ENCODE results near the gene ARRB1. TPM values are rescaled to one million over a fixed set of nuclear protein-coding genes. Genes with fewer than 3 reads are reported as not detected.

The ARRB1 gene
- total and polyA plus RNA-seq, 2 of the 13 experiments (the other 11 are each of a cell fraction or from before 2014, with no cell fraction given), result 22.5 to 35.7 TPM

DNA sequence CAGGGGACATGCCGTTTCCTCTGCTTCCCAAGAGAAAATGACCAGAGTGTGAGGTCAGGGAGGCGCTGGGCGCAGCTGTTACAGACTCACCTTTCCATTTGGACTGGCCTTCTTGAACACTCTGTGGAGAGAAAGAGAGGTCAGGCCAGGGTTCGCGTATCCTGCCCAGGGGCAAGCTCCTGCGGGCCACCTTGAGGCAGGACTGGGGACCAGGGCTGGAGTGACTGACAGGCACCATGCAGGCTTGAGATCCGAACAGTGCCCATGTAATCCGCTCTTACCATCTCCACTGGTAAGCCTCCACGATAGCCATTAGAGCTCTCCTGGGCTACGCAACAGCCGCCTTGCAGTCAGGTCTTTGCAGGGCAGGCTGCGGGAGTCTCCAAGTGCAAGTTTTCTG is 61.5 kb downstream of the ARRB1 start:
- TF ChIP-seq KLF6 (CRISPR knock-in tag; IDR thresholded peaks at IDR 0.05), result no peak
- TF ChIP-seq, protein P1, sequence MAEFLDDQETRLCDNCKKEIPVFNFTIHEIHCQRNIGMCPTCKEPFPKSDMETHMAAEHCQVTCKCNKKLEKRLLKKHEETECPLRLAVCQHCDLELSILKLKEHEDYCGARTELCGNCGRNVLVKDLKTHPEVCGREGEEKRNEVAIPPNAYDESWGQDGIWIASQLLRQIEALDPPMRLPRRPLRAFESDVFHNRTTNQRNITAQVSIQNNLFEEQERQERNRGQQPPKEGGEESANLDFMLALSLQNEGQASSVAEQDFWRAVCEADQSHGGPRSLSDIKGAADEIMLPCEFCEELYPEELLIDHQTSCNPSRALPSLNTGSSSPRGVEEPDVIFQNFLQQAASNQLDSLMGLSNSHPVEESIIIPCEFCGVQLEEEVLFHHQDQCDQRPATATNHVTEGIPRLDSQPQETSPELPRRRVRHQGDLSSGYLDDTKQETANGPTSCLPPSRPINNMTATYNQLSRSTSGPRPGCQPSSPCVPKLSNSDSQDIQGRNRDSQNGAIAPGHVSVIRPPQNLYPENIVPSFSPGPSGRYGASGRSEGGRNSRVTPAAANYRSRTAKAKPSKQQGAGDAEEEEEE (CRISPR knock-in tag; IDR thresholded peaks at IDR 0.05; ENCODE audit: borderline replicate concordance), result no peak
- TF ChIP-seq, protein P2, sequence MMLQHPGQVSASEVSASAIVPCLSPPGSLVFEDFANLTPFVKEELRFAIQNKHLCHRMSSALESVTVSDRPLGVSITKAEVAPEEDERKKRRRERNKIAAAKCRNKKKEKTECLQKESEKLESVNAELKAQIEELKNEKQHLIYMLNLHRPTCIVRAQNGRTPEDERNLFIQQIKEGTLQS (CRISPR knock-in tag; IDR thresholded peaks at IDR 0.05), result no peak
- Histone ChIP-seq H3K36me3 (replicated peaks in 1 of 2; ENCODE audit: control insufficient read depth in 1 of 2, insufficient read depth in 2 of 2, low read length in 2 of 2) (peaks cover 5 to 21% of the 10 kb centered on the region in 2 experiments), H3K4me2 (ENCODE audit: low read depth, low read length) (no peak overlapping the region), H4K20me1 (ENCODE audit: insufficient read depth, low read length) (peaks cover 20% of the 10 kb centered on the region), H2AFZ (ENCODE audit: low read length) (no peak overlapping the region), H3K79me2 (ENCODE audit: insufficient read depth, low read length) (peaks cover 2% of the 10 kb centered on the region), H3K9me3 (ENCODE audit: low read length) (no peaks in the 10 kb centered on the region), H3K27me3 (ENCODE audit: control insufficient read depth in 1 of 2, insufficient read depth in 2 of 2, low read length in 2 of 2) (no peaks in the 10 kb centered on the region), H3K4me1 (ENCODE audit: insufficient read depth, low read length) (peaks cover 11% of the 10 kb centered on the region), H3K27ac (ENCODE audit: extremely low read length, insufficient read depth, low read length) (no peak overlapping the region), H3K9ac (ENCODE audit: insufficient read depth, low read depth, low read length) (no peak overlapping the region), H3K4me3 (replicated peaks in 1 of 3; ENCODE audit: insufficient read depth in 1 of 3, low read depth in 2 of 3, low read length in 3 of 3) (no peak overlapping the region)
- DNase-seq (ENCODE audit: low spot score), result no peak
- POLR2A ChIA-PET, result no interaction called here
- FAIRE-seq, result no peak
- 97% methylated on average over 12 of the region's 12 CpGs for WGBS (ENCODE audit: low lambda C conversion rate)
- intact Hi-C loops (cut with micrococcal nuclease; ENCODE audit: unreplicated experiment) (no loop called here), in situ Hi-C loops (cut with HindIII; ENCODE audit: extremely low pct_ligation_motif_present, low pct_unique_long_range_greater_than_20kb) (no loop called here)
- CTCF ChIA-PET (ENCODE audit: low intra/inter-chr PET ratio, low total read pairs), result no interaction called here
- no TSS peak for BruUV-seq (replicated peaks)
- ATAC-seq, result no peak

DNA sequence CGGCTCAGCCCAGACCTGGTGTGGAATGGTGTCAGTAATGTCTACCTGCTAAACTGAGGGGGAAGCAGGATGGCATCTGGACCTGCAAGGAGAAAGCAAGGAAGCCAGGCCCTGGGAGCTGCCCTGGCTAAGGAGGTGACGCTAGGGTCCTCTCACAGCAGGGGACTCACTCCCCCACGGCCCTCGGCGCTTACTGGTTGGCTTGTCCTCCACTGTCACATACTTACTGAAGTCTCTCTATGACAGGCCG is 62.0 kb downstream of the ARRB1 start:
- Histone ChIP-seq H3K36me3 (replicated peaks in 1 of 2; ENCODE audit: control insufficient read depth in 1 of 2, insufficient read depth in 2 of 2, low read length in 2 of 2) (peaks cover 4 to 21% of the 10 kb centered on the region in 2 experiments), H3K4me3 (replicated peaks in 1 of 3; ENCODE audit: insufficient read depth in 1 of 3, low read depth in 2 of 3, low read length in 3 of 3) (no peak overlapping the region), H3K9me3 (ENCODE audit: low read length) (no peaks in the 10 kb centered on the region), H4K20me1 (ENCODE audit: insufficient read depth, low read length) (peaks cover 20% of the 10 kb centered on the region), H3K79me2 (ENCODE audit: insufficient read depth, low read length) (peaks cover 2% of the 10 kb centered on the region), H3K9ac (ENCODE audit: insufficient read depth, low read depth, low read length) (no peak overlapping the region), H2AFZ (ENCODE audit: low read length) (no peak overlapping the region), H3K27ac (ENCODE audit: extremely low read length, insufficient read depth, low read length) (no peak overlapping the region), H3K4me2 (ENCODE audit: low read depth, low read length) (no peak overlapping the region), H3K27me3 (ENCODE audit: control insufficient read depth in 1 of 2, insufficient read depth in 2 of 2, low read length in 2 of 2) (no peaks in the 10 kb centered on the region), H3K4me1 (ENCODE audit: insufficient read depth, low read length) (peaks cover 15% of the 10 kb centered on the region)
- FAIRE-seq (no peak), DNase-seq (ENCODE audit: low spot score) (no peak), ATAC-seq (no peak)
- WGBS (ENCODE audit: low lambda C conversion rate), result 100% methylated on average over 4 of the region's 6 CpGs
- POLR2A ChIA-PET, result no interaction called here
- CTCF ChIA-PET (ENCODE audit: low intra/inter-chr PET ratio, low total read pairs), result no interaction called here
- intact Hi-C loops (cut with micrococcal nuclease; ENCODE audit: unreplicated experiment), result no loop called here
- in situ Hi-C loops (cut with HindIII; ENCODE audit: extremely low pct_ligation_motif_present, low pct_unique_long_range_greater_than_20kb), result no loop called here
- BruUV-seq (replicated peaks), result no TSS peak
- no peak for TF ChIP-seq MED13 (CRISPR knock-in tag; IDR thresholded peaks at IDR 0.05)
- no peak for TF ChIP-seq ZFP36L2 (CRISPR knock-in tag; IDR thresholded peaks at IDR 0.05)
- no peak for TF ChIP-seq JUND (CRISPR knock-in tag; IDR thresholded peaks at IDR 0.05)
- TF ChIP-seq ZNF562 (CRISPR knock-in tag; IDR thresholded peaks at IDR 0.05; ENCODE audit: borderline replicate concordance), result no peak
- TF ChIP-seq U2AF1 (optimal IDR thresholded peaks at IDR 0.05; ENCODE audit: low read depth, low read length), result no peak
- TF ChIP-seq ZNF720 (CRISPR knock-in tag; IDR thresholded peaks at IDR 0.05), result no peak
- no peak for TF ChIP-seq MTA3 (CRISPR knock-in tag; IDR thresholded peaks at IDR 0.05)
- TF ChIP-seq, protein P3, sequence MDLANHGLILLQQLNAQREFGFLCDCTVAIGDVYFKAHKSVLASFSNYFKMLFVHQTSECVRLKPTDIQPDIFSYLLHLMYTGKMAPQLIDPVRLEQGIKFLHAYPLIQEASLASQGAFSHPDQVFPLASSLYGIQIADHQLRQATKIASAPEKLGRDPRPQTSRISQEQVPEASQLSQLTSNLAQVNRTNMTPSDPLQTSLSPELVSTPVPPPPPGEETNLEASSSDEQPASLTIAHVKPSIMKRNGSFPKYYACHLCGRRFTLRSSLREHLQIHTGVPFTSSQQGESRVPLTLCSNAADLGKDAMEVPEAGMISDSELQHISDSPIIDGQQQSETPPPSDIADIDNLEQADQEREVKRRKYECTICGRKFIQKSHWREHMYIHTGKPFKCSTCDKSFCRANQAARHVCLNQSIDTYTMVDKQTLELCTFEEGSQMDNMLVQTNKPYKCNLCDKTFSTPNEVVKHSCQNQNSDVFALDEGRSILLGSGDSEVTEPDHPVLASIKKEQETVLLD (CRISPR knock-in tag; IDR thresholded peaks at IDR 0.05; ENCODE audit: low read depth), result no peak
- TF ChIP-seq ASH2L (IDR thresholded peaks at IDR 0.05; ENCODE audit: insufficient read length, low read depth, low read length), result no peak
- no peak for TF ChIP-seq ZNF746 (CRISPR knock-in tag; IDR thresholded peaks at IDR 0.05)
- TF ChIP-seq TCF7 (IDR thresholded peaks at IDR 0.05; ENCODE audit: low read depth), result no peak
- TF ChIP-seq, protein P4, sequence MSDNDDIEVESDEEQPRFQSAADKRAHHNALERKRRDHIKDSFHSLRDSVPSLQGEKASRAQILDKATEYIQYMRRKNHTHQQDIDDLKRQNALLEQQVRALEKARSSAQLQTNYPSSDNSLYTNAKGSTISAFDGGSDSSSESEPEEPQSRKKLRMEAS (IDR thresholded peaks at IDR 0.05), result no peak
- TF ChIP-seq SP140L (CRISPR knock-in tag; IDR thresholded peaks at IDR 0.05; ENCODE audit: borderline replicate concordance), result no peak
- no peak for TF ChIP-seq ZSCAN22 (CRISPR knock-in tag; IDR thresholded peaks at IDR 0.05)
